ENCODE measurements around the gene SLAMF8. TPM values are rescaled to one million over a fixed set of nuclear protein-coding genes. Genes with fewer than 3 reads are reported as not detected.

SLAMF8 gene
- total RNA-seq, 1 donor: 0.36 TPM

DNA sequence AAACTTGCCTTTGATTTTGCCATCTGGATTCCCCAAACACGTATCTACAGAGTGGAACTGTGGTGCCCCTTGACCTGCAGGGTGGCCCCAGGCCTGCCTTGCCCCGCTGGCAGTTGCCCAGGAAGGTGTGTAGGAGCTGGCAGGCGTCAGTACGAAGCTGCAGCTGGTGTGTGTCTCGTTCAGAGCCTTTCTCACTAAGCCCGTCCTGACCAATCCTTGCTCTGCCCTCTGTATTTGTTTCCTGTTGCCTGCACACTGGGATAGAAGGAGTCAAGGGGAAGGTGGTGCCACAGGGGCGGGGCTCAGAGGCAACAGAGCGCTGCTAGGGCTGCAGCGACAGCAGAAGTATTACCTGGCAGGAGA is 41.0 kb downstream of the SLAMF8 start:
- Histone ChIP-seq H4K20me1 (ENCODE audit: insufficient read depth, low read length) (no peaks in the 10 kb centered on the region), H2AFZ (ENCODE audit: low read length) (no peak overlapping the region), H3K9me3 (ENCODE audit: low read depth, low read length) (no peaks in the 10 kb centered on the region), H3K4me3 (ENCODE audit: insufficient read depth, low read length) (no peak overlapping the region), H3K79me2 (ENCODE audit: insufficient read depth, low read length) (no peaks in the 10 kb centered on the region), H3K4me2 (ENCODE audit: insufficient read depth, low read length) (no peak overlapping the region), H3K27ac (ENCODE audit: low read depth, low read length) (no peak overlapping the region), H3K36me3 (ENCODE audit: insufficient read depth, low read length) (no peaks in the 10 kb centered on the region), H3K27me3 (ENCODE audit: insufficient read depth, low read length) (no peaks in the 10 kb centered on the region), H3K4me1 (ENCODE audit: insufficient read depth, low read length) (peaks cover 16% of the 10 kb centered on the region)
- DNase-seq (ENCODE audit: insufficient read length, low spot score, missing footprints): no peak
- TF ChIP-seq, protein P1, sequence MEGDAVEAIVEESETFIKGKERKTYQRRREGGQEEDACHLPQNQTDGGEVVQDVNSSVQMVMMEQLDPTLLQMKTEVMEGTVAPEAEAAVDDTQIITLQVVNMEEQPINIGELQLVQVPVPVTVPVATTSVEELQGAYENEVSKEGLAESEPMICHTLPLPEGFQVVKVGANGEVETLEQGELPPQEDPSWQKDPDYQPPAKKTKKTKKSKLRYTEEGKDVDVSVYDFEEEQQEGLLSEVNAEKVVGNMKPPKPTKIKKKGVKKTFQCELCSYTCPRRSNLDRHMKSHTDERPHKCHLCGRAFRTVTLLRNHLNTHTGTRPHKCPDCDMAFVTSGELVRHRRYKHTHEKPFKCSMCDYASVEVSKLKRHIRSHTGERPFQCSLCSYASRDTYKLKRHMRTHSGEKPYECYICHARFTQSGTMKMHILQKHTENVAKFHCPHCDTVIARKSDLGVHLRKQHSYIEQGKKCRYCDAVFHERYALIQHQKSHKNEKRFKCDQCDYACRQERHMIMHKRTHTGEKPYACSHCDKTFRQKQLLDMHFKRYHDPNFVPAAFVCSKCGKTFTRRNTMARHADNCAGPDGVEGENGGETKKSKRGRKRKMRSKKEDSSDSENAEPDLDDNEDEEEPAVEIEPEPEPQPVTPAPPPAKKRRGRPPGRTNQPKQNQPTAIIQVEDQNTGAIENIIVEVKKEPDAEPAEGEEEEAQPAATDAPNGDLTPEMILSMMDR (IDR thresholded peaks at IDR 0.05; ENCODE audit: extremely low read depth, low read depth, low read length): no peak

DNA sequence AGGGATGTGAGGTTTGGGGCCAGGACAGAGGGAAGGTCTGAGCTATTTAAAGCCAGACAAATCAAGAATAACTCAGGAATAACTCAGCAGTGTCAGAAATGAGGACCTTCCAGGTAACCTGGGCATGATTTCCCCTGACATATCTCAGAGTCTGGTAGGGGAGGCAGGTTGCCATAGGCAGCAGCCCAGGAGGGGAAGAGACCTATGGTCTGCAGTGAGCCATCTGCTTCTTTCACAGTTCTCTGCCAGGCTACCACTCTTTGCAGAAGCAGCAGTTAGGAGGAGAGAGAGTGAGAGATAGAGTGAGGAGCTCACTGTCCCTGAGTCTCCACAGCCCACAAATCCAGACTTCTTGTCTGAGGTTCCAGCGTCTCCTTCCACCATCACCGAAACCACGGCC is 42.1 kb downstream of the SLAMF8 start:
- H3K4me2 ChIP-seq (ENCODE audit: insufficient read depth, low read length): peak overlapping the region; percentile 21
- H3K79me2 ChIP-seq (ENCODE audit: insufficient read depth, low read length): no peaks in the 10 kb centered on the region
- H3K27ac ChIP-seq (ENCODE audit: low read depth, low read length): no peak overlapping the region

DNA sequence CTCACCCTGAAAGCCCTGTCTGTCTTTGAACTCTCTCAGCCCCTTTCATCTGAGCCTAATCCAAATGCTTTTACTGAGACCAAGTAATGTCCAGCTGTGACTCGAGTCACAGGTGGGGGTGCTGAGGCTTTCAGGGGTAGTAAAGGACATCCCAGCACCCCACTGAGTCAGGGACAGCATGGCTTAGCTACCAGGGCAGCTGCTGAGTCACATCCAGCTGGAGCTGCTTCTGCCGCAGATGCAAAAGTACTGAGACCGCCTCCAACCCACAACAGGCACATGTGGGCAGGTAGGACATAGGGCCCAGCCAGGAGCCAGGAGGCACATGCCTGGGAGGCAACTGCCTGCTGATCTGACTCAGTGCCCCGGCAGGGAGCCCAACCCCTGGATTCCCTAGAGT is 42.5 kb downstream of the SLAMF8 start:
- DNase-seq (ENCODE audit: insufficient read length, low spot score, missing footprints): peak; percentile 92
- TF ChIP-seq, protein P1 (IDR thresholded peaks at IDR 0.05; ENCODE audit: extremely low read depth, low read depth, low read length): no peak
- H3K9me3 ChIP-seq (ENCODE audit: low read depth, low read length): no peaks in the 10 kb centered on the region
- H2AFZ ChIP-seq (ENCODE audit: low read length): no peak overlapping the region
- H3K4me3 ChIP-seq (ENCODE audit: insufficient read depth, low read length): no peak overlapping the region
- peak overlapping the region; percentile 21 for H3K4me2 ChIP-seq (ENCODE audit: insufficient read depth, low read length)
- no peaks in the 10 kb centered on the region for H3K36me3 ChIP-seq (ENCODE audit: insufficient read depth, low read length)
- no peaks in the 10 kb centered on the region for H3K27me3 ChIP-seq (ENCODE audit: insufficient read depth, low read length)
- H3K4me1 ChIP-seq (ENCODE audit: insufficient read depth, low read length): peaks cover 16% of the 10 kb centered on the region
- no peaks in the 10 kb centered on the region for H3K79me2 ChIP-seq (ENCODE audit: insufficient read depth, low read length)
- H3K27ac ChIP-seq (ENCODE audit: low read depth, low read length): no peak overlapping the region
- no peaks in the 10 kb centered on the region for H4K20me1 ChIP-seq (ENCODE audit: insufficient read depth, low read length)

More for the DNA sequence above, 42.1 kb downstream of the SLAMF8 start:
- peaks cover 16% of the 10 kb centered on the region for H3K4me1 ChIP-seq (ENCODE audit: insufficient read depth, low read length)
- H3K9me3 ChIP-seq (ENCODE audit: low read depth, low read length): no peaks in the 10 kb centered on the region
- TF ChIP-seq, protein P1 (IDR thresholded peaks at IDR 0.05; ENCODE audit: extremely low read depth, low read depth, low read length): no peak
- H3K36me3 ChIP-seq (ENCODE audit: insufficient read depth, low read length): no peaks in the 10 kb centered on the region
- peak; percentile 77 for DNase-seq (ENCODE audit: insufficient read length, low spot score, missing footprints)
- H3K4me3 ChIP-seq (ENCODE audit: insufficient read depth, low read length): no peak overlapping the region
- no peak overlapping the region for H2AFZ ChIP-seq (ENCODE audit: low read length)
- H4K20me1 ChIP-seq (ENCODE audit: insufficient read depth, low read length): no peaks in the 10 kb centered on the region
- no peaks in the 10 kb centered on the region for H3K27me3 ChIP-seq (ENCODE audit: insufficient read depth, low read length)

DNA sequence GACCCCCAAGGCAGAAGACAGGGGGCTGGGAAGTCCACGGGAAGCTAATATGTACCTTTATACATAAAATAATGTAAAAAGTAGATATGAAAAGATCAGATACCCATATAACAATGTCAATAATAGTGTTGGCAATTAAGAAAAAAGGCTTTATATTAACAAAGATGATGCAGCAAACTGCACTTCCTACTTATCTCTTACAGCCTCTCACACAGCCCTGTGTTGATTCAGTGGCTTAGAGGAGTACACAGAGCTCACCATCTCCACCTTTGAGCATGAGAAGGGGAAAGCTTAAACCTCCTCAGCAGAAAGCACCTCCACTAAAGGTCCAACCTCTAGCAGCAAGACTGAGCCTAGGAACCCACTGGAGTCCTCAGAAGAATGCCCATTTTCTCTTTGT is 42.9 kb downstream of the SLAMF8 start:
- Histone ChIP-seq H3K79me2 (ENCODE audit: insufficient read depth, low read length) (no peaks in the 10 kb centered on the region), H3K4me2 (ENCODE audit: insufficient read depth, low read length) (peak overlapping the region; percentile 21), H3K4me3 (ENCODE audit: insufficient read depth, low read length) (no peak overlapping the region), H3K36me3 (ENCODE audit: insufficient read depth, low read length) (no peaks in the 10 kb centered on the region), H3K4me1 (ENCODE audit: insufficient read depth, low read length) (peaks cover 16% of the 10 kb centered on the region), H4K20me1 (ENCODE audit: insufficient read depth, low read length) (no peaks in the 10 kb centered on the region), H3K9me3 (ENCODE audit: low read depth, low read length) (no peaks in the 10 kb centered on the region), H2AFZ (ENCODE audit: low read length) (no peak overlapping the region), H3K27ac (ENCODE audit: low read depth, low read length) (no peak overlapping the region), H3K27me3 (ENCODE audit: insufficient read depth, low read length) (no peaks in the 10 kb centered on the region)
- DNase-seq (ENCODE audit: insufficient read length, low spot score, missing footprints): peak; percentile 56
- TF ChIP-seq, protein P1 (IDR thresholded peaks at IDR 0.05; ENCODE audit: extremely low read depth, low read depth, low read length): no peak

All from osteoblast (primary cell).